Measurements from ENCODE around the gene CACNA1S.

- TF ChIP-seq CTCF (IDR thresholded peaks at IDR 0.05) = no peak
- no peak for TF ChIP-seq EP300 (IDR thresholded peaks at IDR 0.05; ENCODE audit: borderline replicate concordance in 1 of 2, low read depth in 1 of 2, low read length in 1 of 2)
- TF ChIP-seq MAX (IDR thresholded peaks at IDR 0.05; ENCODE audit: low read depth) = no peak
- TF ChIP-seq, protein P1, sequence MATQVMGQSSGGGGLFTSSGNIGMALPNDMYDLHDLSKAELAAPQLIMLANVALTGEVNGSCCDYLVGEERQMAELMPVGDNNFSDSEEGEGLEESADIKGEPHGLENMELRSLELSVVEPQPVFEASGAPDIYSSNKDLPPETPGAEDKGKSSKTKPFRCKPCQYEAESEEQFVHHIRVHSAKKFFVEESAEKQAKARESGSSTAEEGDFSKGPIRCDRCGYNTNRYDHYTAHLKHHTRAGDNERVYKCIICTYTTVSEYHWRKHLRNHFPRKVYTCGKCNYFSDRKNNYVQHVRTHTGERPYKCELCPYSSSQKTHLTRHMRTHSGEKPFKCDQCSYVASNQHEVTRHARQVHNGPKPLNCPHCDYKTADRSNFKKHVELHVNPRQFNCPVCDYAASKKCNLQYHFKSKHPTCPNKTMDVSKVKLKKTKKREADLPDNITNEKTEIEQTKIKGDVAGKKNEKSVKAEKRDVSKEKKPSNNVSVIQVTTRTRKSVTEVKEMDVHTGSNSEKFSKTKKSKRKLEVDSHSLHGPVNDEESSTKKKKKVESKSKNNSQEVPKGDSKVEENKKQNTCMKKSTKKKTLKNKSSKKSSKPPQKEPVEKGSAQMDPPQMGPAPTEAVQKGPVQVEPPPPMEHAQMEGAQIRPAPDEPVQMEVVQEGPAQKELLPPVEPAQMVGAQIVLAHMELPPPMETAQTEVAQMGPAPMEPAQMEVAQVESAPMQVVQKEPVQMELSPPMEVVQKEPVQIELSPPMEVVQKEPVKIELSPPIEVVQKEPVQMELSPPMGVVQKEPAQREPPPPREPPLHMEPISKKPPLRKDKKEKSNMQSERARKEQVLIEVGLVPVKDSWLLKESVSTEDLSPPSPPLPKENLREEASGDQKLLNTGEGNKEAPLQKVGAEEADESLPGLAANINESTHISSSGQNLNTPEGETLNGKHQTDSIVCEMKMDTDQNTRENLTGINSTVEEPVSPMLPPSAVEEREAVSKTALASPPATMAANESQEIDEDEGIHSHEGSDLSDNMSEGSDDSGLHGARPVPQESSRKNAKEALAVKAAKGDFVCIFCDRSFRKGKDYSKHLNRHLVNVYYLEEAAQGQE (IDR thresholded peaks at IDR 0.05; ENCODE audit: low read depth, low read length) = no peak
- TF ChIP-seq MEF2A (IDR thresholded peaks at IDR 0.05; ENCODE audit: borderline replicate concordance, low read depth) = no peak
- no peak for TF ChIP-seq CHD2 (IDR thresholded peaks at IDR 0.05; ENCODE audit: low read length, partially characterized antibody)
- no peak for TF ChIP-seq EZH2phosphoT487 (IDR thresholded peaks at IDR 0.05; ENCODE audit: borderline replicate concordance, low read depth)
- no peak for TF ChIP-seq RFX5 (IDR thresholded peaks at IDR 0.05; ENCODE audit: low read length)
- no peak for TF ChIP-seq POLR2AphosphoS5 (IDR thresholded peaks at IDR 0.05; ENCODE audit: low read depth, low read length)
- TF ChIP-seq TEAD4 (IDR thresholded peaks at IDR 0.05; ENCODE audit: borderline replicate concordance, insufficient read depth) = no peak
- no peak for TF ChIP-seq FOXJ3 (CRISPR knock-in tag; IDR thresholded peaks at IDR 0.05)
- TF ChIP-seq FOXM1 (IDR thresholded peaks at IDR 0.05; ENCODE audit: low read depth) = no peak
- TF ChIP-seq GATA2 (CRISPR knock-in tag; IDR thresholded peaks at IDR 0.05) = no peak
- TF ChIP-seq RAD21 (IDR thresholded peaks at IDR 0.05; ENCODE audit: low read length) = no peak
These were observed 32.9 kb upstream of the CACNA1S start for GRCh38 chr1:201145132-201145531.

All from SK-N-SH (cell line).